ENCODE measurements around the gene TMEM234.

TMEM234 gene

DNA sequence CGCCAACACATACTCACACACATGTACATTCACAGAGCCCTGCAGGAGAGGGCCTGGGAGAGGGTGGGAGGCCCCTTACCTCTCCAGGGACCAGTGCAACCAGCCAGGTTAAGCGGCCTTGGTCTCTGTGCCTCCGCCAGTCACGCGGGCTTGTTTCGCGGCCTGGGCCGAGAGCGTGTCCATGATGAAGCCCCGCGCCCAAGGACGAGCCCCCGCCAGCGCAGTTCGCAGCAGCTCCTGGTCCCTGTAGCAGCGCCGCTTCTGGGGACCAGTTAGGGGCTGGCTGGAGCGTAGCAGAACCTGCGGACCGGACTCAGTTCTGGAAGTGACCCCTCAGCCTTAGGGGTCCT is 17.6 kb upstream of the TMEM234 start:
- DNase-seq (ENCODE audit: low read depth), result no peak

DNA sequence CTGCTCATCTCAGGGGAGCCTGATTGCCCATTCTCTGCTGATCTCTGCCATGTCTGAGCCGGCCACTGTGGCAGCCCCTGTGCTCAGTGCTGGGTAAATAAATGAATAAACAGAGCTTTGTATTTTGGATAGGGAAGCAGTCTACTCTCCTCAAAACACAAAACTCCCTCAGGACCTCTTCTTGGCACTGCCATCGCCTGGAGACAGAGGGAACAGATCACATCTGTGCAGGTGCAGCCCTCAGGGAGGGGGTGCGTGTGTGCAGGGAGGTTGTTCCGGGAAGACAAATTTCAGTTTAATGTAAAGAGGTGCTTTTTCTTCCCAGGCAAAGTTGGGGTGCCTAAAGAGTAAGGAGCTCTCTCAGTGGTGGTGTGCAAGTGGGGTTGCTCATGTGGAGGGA is 17.2 kb upstream of the TMEM234 start:
- DNase-seq (ENCODE audit: low read depth), result no peak

DNA sequence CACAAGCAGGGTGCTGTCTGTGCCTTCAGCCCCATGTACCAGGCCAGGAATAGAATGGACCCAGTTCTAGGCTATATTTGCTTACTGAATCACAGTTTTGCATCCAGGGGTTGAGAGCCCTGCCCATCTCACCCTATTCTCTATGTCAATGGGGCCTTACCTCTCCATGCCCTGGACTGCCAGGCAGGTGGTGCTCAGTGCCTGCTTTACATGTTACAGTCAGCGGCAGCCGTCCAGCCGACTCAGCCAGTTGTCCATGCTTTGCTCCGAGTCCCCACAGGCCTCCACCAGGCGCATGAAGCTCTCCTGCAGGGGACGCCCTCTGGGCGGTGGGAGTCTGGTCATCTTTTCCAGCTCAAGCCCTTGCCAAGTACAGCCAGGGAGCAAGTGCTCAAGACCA is 12.6 kb upstream of the TMEM234 start:
- no peak for DNase-seq (ENCODE audit: low read depth)

DNA sequence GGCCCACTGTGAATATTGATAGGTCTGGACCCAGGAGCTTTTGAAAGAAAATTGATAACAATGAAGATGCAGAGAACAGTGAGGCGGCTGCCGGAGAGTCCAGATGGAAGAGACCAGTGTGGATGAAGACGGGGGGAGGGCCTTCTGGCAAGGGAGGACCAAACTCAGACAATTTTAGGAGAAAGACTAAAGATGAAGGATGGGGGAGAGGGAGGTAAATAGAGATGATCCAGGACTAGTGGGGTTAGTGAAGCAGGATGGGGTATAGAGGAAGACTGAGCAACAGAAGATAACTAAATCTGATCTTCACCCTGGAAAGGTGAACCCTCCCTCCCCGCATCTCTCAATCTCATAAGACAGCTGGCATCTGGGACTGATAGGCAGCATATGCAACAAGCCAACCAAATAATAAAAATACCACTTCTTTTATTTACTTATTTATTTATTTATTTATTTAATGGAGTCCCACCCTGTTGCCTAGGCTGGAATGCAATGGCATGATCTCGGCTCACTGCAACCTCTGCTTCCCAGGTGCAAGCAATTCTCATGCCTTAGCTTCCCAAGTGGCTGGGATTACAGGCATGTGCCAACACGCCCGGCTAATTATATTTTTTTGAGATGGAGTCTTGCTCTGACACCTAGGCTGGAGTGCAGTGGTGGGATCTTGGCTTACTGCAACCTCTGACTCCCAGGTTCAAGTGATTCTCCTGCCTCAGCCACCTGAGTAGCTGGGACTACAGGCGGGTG is 10.6 kb upstream of the TMEM234 start:
- no peak for DNase-seq (ENCODE audit: low read depth)

DNA sequence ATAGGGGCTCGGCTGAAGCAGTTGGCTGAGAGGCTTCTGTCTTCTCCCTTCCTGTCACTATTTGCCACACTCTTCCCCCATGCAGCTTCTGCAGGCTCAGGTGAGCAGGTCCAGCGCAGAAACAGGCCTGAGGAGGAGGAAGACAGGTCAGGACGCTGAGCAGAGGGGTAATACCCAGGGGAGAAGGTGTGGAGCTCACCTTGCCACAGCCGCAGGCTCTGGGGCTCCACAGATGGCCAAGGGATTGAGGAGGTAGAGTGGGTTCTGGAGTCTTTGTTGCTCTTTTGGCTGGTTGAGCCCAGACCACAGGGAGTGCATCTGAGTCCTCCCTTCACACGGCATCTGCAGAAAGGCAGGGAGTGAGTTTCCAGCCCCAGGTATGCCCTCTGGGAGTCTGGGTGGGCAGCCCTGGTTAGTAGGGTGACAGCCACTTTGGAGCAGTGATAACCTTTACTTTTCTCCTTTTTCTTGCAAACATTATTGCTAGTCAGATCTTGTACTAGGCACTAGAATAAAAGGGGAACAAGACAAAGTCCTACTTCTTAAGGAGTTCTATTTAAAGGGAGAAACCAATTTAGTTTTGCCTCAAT is 9.8 kb upstream of the TMEM234 start:
- DNase-seq (ENCODE audit: low read depth), result no peak

DNA sequence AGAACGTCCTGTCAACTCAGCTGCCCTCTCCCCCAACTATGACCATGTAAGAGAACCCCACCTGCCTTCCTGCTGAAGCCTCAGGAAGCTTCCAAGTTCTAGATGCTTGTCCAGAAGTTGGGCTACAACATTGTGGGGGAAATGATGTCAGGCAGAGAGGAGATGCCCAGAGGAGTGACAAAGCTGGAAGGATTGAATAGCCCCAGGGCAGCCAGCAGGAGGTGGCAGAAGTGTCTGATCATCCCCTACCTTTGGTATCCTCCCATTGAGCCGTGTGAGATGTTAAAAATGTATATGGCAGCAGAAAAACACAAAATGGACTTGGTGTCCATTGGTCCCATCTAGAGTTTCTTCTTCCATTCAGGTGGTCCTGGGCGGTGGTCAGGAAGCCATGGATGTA is 6.6 kb upstream of the TMEM234 start:
- DNase-seq (ENCODE audit: low read depth), result no peak

DNA sequence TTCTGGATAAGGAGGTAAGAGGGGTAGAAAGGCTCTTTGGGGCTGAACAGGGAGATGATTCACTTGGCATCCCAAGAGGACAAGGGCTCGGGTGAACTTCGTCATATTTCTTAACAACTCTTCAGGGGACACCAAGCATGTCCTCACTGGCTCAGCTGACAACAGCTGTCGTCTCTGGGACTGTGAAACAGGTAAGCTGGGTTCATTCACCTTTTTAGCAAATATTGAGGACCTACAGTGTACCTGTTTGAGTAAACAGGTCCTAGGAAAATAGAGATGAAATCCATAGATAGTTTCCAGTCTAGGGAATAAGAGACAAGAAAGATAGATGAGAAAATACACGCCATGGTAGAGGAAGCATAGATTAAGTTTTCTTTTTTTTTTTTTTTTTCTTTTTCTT is 2.1 kb upstream of the TMEM234 start:
- DNase-seq (ENCODE audit: low read depth), result no peak

DNA sequence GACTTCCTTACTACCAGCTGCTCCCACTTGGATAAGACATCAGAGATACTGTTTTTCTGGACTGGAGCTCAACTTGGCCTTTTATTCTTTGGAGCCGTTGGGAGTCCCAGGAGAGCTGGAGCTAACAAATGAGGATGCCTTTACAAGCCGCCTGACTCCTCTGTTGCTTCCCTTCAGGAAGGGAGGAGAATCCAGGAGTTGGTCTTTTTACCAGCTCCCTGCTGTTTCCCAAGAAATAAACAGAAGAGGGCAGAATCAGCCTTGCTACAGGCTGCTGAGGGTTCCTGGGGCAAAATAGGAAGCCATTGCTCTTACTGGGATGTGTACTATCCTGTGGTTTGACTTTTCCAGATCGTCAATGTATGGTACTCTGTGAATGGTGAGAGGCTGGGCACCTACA is 1.5 kb upstream of the TMEM234 start:
- DNase-seq (ENCODE audit: low read depth), result no peak

DNA sequence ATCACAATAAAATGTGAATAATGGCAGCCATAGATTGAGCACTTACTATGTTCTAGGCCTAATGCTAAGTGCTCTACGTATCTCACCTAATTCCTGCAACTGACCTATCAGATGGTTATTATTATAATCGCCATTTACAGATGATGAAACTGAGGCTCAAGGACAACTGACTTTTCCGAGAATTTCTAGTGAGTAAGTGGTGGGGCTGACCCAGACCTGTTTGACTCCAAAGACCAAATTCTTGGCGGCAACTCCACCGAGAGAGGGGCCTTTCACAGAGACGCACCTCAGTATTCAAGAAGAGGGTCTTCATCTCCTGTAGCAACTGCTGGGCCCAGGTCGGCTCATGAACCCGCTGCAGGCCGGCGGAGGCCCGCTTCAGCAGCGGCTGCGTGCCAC is 573 bp downstream of the TMEM234 start:
- DNase-seq (ENCODE audit: low read depth), result no peak

DNA sequence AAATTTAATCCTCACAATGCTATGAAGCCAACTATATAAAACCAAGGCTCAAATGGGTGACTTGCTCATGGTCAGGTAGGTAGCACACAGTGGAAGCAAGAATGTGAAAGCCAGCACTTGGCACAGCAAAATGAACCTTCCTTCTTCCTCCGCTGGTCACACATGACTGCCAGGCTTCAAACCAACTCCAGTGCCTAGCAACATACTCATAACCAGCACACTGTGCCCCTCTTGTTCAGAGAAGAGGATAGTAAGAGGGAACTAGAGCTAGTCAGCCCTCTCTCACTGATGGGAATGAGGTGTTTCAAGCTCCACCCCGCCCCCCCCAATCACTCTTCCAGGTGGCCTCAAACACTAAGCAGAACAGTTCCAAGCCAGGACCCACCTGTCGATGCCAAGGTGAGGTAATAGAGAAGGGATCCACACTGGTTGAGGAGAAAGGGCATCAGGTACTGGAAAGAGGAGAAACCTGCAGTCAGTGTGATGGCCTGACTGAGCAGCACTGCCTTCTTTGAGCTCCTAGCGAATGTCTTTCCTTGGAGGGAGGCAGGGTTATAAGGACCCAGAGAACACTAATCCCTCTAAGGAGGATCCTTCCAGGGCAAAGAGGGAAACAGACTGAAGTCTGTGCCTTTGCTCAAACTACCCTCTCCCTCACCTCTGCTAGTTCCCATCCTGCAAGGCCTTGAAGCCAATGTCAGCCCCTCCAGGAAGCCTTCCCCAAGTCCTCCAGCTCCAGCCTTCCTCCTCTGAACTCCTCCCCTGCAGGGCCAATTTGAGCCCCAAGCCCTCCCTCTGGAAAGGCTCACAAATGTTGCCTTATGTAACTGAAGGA is 1.2 kb downstream of the TMEM234 start:
- DNase-seq (ENCODE audit: low read depth), result no peak

DNA sequence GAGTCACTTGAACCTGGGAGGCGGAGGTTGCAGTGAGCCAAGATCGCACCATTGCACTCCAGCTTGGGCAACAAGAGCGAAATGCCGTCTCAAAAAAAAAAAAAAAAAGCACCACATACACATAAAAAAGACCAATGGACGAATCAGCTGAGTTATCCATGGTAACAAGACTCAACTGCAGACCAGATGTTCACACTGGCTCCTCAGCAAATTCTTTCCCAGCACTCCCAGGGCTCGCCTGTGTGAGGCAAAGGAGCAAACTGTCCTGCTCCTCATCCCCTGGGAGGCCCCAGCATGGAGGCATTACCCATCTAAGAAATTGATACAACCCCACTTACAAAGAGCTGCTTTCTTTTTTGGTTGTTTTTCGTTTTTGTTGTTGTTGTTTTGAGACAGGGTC is 3.1 kb downstream of the TMEM234 start:
- no peak for DNase-seq (ENCODE audit: low read depth)

DNA sequence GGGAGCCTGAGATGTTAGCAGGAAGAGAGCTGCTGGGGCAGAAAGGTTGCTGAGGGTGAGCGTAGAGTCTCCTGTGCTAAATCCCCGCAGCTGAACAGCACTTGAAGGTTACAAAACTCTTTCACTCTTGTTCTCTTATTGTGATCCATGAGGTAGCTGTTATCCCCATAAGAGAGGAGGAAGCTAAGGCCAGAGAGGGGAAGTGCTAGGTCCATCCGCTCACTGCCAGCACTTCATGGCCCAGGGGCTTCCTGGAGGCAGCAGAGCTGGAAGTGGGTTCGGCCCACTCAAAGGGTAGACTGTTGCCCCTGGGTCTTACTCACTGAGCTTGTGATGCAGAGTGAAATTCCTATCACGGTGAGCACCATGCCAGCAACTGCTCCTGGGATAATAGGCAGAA is 5.6 kb downstream of the TMEM234 start:
- no peak for DNase-seq (ENCODE audit: low read depth)

DNA sequence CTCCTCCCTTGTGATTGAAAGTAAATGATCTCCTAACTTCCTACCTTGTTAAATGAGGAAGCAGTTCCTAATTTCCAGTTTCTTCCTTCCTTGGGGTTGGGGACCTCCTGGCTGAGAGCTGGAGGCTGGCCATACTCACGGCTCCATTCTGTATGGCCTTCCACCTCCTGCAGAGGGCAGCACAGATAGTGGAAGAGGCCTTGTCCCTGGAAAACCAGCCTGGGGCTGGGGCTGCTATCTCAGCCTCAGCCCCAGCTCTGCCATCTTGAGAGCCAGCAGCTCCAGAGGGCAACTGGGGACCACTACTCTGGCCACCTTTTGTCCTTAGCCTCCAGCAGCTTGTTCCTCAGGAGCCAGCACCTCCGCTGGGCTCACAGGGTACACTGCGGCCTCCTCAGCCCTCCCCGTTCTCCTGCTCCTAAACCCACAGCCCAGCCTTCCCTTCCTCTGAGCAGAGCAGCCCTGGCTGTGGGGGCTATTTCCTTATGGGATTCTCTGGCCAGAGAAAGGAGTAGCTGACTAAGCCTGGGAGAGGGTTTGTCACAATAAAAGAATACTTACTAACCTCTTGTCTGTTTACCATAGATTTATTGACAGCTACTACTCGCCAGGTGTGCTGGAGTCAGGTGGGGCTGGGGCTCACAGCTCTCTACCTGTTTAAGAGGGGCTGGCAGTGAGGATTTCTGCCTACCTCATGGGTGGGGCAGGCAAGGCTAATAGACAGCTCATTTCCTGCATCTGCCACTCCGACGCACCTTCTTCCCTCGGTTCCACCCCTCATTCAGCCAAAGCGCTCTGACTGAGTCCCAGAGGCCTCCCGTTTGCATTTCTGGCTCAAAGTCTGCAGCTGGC is 6.3 kb downstream of the TMEM234 start:
- DNase-seq (ENCODE audit: low read depth), result no peak

DNA sequence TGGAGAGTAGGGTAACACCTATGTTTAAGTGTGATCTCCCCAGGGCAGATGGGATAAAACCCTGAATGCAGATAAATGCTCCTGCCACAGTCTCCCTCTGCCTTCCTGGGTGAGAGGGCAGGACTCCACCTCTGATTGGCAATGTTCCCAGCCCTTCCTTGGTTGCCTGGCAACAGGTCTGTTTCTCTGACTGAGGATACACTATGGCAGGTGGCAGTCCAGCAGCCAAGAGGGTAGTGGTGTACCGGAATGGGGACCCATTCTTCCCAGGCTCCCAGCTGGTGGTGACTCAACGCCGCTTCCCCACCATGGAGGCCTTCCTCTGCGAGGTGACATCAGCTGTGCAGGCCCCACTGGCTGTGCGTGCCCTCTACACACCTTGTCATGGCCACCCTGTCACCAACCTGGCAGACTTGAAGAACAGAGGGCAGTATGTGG is 13.2 kb downstream of the TMEM234 start, which contains the start of gene DCDC2B:
TSS of gene DCDC2B (plus strand) at position 199 of the 438 bp plus-strand sequence. CDS start at position 204, 5 bp downstream.
- no peak for DNase-seq (ENCODE audit: low read depth)

DNA sequence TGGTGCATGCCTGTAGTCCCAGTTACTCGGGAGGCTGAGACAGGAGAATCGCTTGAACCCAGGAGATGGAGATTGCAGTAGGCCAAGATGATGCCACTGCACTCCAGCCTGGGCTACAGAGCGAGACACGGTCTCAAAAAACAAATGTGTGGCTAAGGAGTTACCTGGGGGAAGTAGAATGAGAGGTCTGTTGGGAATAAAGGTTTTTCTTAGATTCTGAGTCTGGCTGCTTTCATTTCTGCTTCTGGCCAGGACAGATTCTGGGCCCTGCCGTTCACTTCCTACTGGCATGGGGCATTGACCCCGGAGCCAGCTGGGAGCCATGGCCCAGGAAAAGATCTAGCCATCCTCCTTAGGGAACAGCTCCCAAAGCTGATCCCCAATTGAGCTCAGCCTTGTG is 13.7 kb downstream of the TMEM234 start:
- no peak for DNase-seq (ENCODE audit: low read depth)

DNA sequence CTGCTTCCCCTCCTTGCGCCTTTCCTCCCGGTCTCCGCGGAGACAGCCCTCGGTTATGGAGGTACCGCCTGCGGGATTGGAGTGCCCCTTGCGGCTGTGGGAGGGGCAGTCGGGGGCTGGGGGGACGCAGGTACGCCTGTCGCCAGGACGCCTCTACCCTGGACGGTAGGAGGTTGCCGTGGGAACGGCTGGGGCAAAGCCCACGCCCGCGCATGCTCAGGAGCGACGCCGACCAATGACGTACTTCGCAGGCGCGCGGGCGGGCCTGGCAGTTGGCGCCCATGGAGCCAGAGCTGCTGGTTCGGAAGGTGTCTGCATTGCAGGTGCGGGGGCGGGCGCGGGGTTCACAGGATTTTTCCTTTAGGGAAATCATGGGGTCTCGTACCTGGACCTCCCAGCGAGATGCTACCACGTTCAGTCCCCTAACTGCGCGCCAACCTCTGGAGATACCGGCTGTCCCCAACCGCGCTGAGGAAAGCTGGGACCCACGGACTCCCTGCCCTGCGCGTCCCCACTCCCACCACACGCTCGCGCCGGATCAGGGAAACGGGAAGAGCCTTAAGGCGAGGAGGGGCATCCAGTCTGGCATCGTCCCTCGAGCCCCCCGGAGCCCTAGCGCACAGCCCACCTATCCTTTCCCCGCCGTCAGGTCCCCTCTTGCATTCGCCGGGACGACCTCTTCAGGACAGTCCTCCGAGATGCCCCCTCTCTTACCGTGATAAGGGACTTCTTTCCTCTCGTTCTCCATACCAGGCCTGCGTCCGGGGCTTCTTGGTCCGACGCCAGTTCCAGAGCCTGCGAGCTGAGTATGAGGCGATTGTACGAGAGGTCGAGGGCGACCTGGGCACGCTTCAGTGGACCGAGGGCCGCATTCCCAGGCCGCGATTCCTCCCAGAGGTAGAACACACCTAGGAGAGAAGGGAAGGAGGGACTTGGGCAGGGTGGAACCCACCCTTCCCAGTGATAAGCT is 16.5 kb downstream of the TMEM234 start, which contains the start of gene IQCC:
TSS of gene IQCC (plus strand) at position 271 of the 970 bp plus-strand sequence. CDS start at position 282, 11 bp downstream.
- peak; percentile 57 for DNase-seq (ENCODE audit: low read depth)

DNA sequence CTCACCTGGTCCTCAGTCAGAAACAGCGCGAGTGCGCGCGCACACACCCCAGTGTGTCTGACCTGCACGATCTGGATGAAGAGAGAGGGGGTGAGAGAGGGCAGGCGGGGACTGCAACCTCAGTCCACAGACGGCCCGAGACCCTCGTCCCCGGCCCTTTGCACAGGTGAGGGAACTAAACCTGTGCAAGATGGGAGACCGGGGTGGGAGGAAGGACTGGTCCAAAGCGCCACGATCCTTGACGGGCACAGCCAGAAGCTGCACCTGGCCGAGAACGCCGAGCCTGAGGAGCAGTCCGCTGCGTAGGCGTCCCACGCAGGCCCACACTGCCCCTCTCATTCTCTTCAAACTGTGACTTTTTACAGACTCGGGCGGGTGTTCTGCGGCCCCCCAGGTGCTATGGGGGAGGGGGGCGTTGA is 17.2 kb downstream of the TMEM234 start:
- no peak for DNase-seq (ENCODE audit: low read depth)

DNA sequence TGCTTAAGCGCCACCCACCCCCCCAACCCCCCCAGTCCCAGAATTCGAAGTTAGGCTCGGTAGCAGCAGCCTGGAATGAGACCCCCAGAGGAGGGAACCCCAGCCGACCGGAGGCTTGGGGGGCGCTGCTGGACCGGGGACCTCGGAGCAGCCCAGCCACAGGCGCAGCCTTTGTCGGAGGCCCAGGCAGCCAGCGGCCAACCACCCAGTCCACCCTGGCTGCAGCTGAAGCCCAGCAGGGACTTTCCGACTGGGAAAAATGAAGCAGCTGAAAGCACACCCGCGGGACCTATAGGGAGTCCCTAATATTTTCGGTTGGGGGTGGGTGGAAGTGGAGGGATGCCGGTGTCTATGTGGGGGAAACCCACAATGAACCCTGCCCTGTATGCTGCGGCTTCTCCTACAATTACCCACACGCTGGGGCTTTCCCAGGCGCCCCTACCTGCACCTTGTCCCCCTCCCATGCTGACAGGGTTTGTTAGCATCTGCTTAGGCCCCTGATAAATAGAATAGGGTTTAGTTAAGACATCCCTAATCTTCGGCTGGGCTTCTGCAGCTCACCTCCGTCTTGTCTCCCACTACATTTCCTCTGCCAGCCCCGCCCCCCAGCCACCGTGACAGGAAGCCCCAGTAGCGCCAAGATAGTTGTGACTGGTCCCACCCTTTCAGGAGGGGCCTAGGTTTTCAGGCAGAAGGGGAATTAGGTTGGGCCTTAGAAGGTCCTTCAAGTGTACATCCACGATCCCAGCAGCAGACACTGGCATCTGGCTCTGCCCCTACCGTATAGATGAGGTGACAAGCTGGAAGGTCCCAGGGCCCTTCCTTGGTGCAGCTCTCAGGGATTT is 20.9 kb downstream of the TMEM234 start:
- no peak for DNase-seq (ENCODE audit: low read depth)

DNA sequence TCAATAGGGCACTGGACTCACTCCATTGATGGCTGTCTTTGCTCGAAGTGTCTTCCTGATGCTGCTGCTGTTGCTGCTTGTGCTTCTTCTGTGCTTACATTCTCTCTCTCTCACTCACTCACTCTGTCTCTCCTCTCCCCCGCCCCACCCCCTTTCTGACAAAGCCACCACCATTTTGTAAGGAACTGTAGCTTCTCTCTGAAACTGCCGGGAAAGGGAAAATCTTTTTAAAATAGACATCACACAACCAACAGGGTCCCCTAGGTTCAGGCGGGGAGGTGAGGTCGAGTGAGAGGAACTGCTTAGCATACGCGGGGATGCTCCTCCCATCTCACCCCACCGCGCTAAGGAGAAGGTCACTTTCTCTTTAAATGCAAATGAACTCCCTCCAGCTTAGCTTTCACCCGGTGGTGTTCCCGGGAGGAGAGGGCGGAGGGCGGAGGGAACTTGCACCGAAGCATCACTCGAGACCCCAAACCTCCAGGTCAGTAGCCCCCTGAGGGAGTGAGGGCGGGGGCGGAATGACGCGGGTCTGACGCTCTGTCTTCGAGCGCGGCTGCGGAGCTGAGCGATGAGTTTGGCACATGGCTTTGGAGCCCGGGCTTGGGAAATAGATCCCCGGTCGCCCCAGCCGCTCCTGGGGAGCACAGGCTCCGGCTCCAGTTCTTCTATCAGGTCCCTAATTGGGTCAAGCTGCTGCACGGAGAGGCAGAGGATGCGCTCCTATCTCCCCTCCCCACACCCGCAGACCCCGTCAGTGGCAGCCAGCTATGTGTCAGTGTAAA is 21.7 kb downstream of the TMEM234 start, which contains the start of gene CCDC28B:
TSS of gene CCDC28B (plus strand) at position 370 of the 785 bp plus-strand sequence. CDS start 1,341 bp downstream, outside the sequence.
- no peak for DNase-seq (ENCODE audit: low read depth)

Measured in fibroblast of the conjunctiva (primary cell).